NCI-H2107 (cell line): ENCODE measurements around the gene NUDT6.

Experiments
- DNase-seq: peaks from one replicate; lab custom pipeline; 2025; lab: John Stamatoyannopoulos, UW

The NUDT6 gene

DNA sequence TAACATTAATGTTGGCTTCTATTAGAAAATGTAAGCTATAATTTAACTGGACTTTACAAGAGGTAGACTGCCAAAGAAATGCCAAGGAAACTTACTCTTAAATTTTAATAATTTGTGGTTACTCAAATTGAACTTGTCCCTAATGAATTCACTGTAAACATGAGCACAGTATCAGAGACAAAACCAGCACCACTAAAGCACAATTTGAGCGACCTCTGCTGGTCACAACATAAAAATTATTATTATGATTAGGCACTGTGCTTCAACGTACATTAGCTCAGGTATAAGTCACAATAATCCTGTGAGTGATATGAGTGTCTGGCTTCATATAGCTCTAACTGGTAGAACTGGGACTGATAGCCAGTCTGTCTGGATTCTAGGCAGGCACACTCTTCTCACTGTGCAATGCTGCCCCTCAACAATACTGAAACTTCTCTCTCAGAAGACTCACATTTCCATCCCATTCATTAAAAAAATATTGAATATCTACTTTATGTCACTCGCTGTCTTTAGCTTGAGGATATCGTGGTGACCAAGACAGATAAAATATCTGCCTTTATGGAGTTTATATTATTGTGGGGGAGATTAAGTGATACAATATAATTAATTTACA, 8.0 kb downstream of the NUDT6 start:
- peak; percentile 4 for DNase-seq

GRCh38 chr4:122912810-122913575, 9.4 kb downstream of the NUDT6 start:
- DNase-seq, result no peak

DNA sequence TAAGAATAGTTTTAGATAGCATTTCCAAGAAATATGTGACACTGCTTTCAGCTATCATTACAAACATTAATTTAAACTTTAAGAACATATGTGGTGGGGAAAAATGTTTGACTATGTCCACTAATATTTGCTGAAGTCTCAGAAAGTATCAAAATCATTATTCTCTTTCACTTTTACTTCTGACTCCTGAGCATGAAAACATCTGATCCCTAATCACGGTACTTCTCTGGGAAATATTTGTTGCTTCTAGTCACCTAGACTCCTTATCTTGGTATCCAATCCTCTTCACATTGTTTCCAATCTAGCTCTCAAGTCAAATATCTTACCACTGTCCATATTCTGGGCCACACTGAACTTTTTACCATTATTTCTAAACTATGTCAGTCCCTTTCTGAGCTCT, 10.8 kb downstream of the NUDT6 start:
- no peak for DNase-seq

DNA sequence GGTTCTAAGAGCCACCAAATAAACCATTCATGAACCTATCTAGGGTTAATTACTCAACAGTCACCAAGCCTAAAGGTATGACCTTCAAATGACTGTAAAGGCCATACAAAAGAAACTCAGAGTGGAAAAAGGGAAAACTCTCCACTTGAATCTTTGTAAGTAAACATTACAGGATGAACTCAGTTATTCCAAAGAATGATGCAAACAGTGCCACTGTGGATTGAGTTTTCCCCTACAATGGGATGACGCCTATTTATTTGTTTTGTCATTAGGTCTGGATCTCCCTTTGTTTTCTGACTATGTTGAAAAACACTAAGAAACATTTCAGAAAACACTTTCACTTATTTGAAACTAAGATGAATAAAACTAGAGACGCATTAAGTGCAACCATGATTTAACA, 12.7 kb downstream of the NUDT6 start:
- no peak for DNase-seq

DNA sequence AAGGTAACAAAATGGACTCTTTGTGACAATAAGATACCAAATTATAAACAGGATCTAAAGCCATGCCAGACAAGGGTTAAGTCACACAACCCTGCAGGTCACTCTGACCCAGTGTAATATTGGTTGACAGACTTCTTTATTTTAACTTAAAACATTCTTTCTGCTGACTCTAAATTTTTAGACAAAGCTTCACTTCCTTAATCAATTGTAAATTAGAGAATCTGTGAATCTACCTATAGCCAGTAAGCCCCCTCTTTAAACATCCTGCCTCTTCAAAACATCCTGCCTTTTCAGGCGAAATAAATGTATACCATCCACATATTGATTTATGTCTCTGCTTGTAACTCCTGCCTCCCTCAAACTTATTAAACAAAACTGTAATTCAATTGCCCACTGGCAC, 14.2 kb downstream of the NUDT6 start:
- DNase-seq, result no peak

DNA sequence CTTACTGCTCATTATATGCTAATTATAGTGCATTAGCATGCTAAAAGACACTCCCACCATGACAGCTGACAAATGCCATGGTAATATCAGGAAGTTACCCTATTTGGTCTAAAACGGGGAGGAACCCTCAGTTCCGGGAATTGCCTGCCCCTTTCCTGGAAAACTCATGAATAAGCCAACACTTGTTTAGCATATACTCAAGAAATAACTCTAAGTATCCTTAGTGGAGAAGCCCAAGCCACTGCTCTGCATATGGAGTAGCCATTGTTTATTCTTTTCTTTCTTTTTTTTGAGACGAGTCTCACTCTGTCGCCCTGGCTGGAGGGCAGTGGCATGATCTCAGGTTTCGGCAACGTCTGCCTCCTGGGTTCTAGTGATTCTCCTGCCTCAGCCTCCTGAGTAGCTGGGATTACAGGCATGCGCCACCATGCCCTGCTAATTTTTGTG, 15.5 kb downstream of the NUDT6 start:
- no peak for DNase-seq

GRCh38 chr4:122903766-122904288, 18.6 kb downstream of the NUDT6 start:
- DNase-seq, result no peak

DNA sequence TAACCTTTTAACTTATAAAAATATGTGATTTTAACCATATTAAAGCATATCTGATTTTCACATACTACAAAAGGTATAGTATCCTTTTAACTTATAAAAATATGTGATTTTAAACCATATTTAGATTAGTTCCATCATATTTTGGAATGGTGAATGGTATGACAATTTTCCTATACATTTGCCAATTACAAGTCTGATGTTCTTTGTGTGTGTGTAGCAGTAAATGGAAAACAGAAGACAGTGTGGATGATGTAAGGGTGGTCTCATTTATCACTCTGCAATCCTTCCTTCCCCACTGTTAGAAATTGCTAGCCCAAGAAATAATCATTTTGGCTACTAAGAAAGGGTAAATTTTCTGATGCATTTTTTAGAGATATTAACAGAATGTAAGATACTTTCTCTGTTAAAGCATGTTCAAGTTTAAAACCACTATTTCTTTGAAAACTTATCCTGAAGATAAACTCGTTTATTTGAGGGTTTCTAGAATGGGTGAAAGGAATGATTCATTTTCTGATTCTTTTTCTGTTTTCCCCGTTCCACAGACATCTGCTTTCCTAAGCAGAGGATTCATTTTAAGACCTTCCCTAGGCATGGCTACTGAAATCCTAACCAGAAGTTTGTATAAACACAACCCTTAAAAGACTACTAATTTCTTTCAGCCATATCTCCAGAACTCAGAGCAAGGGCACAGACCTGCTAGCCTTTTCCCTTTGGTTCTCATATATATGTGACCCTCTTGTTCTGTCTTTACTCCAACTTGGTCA, 21.0 kb downstream of the NUDT6 start:
- no peak for DNase-seq

GRCh38 chr4:122900314-122900713, 22.1 kb downstream of the NUDT6 start:
- DNase-seq, result no peak

DNA sequence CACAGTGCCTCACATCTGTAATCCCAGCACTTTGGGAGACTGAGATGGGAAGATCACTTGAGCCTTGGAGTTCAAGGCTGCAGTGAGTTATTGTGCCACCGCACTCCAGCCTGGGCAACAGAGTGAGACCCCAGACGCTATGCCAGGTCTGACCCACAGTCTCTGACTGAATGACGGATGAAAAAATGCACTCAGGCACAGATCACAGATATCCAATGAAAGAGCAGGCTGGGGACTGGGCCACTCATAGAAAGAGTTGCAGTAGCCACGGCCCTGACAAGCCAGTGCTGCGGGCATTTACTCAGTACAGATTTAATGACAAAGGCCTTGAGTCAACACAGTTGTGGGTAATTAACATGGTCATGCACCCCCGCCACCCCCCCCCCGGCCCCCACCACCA, 22.7 kb downstream of the NUDT6 start:
- DNase-seq, result no peak

GRCh38 chr4:122898370-122899150, 23.8 kb downstream of the NUDT6 start:
- no peak for DNase-seq

GRCh38 chr4:122896270-122896669, 26.1 kb downstream of the NUDT6 start:
- no peak for DNase-seq

DNA sequence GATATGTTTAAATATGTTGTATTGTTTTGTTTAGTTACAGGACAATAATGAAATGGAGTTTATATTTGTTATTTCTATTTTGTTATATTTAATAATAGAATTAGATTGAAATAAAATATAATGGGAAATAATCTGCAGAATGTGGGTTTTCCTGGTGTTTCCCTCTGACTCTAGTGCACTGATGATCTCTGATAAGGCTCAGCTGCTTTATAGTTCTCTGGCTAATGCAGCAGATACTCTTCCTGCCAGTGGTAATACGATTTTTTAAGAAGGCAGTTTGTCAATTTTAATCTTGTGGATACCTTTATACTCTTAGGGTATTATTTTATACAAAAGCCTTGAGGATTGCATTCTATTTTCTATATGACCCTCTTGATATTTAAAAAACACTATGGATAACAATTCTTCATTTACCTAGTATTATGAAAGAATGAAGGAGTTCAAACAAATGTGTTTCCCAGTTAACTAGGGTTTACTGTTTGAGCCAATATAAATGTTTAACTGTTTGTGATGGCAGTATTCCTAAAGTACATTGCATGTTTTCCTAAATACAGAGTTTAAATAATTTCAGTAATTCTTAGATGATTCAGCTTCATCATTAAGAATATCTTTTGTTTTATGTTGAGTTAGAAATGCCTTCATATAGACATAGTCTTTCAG, 26.9 kb downstream of the NUDT6 start:
- DNase-seq, result no peak

- DNase-seq, result no peak
These were observed 27.6 kb downstream of the NUDT6 start for GRCh38 chr4:122894827-122895226.

GRCh38 chr4:122890147-122890795, 32.1 kb downstream of the NUDT6 start:
- DNase-seq, result no peak

- no peak for DNase-seq
These were observed 32.7 kb downstream of the NUDT6 start for GRCh38 chr4:122889726-122890125.

- no peak for DNase-seq
These were observed 37.9 kb downstream of the NUDT6 start for GRCh38 chr4:122884499-122884898.

DNA sequence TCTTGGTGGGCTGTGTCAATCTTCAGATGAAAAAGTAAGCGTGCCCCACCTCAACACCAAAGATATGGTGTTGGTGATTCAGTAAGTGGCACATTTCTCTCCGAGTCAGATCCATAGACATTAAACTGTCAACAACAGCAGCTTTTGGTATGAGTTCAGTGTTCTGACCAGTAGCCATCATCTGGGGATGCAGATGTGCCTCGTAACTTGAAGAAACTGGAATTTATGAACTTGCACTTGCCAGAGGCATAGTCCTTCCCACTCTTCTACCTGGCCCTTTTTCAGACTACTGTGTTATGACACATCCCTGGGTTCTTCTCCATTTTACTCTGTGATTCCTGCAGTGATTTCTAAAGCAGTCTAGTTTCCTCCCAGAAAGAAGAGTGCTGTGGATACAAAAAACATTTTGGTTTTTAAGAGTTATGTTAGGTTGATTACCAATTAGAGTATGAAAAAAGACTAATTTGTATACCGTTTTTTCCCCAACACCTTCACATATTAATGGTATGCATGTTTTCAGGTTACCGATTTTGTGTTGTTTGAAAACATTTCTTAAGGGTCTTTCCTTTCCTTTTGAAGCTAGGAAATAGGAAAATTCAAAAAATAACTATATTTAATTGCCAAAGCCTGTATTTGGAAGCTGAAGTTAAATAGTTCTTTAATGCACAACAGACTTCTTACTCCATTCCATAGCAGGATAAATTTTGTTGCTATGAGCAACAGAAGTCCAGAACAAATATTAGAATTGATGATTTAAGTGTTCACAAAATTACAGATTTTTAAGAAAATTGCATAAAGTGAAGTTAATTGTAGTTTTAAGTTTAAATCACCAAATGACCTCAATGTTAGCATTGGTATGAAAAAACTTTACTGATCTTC, 39.3 kb downstream of the NUDT6 start:
- DNase-seq, result no peak

GRCh38 chr4:122879001-122879400, 43.4 kb downstream of the NUDT6 start:
- DNase-seq, result no peak

- DNase-seq, result no peak
These were observed 45.9 kb downstream of the NUDT6 start for GRCh38 chr4:122876456-122876855.
